ENCODE measurements around the gene WFDC2.

DNA sequence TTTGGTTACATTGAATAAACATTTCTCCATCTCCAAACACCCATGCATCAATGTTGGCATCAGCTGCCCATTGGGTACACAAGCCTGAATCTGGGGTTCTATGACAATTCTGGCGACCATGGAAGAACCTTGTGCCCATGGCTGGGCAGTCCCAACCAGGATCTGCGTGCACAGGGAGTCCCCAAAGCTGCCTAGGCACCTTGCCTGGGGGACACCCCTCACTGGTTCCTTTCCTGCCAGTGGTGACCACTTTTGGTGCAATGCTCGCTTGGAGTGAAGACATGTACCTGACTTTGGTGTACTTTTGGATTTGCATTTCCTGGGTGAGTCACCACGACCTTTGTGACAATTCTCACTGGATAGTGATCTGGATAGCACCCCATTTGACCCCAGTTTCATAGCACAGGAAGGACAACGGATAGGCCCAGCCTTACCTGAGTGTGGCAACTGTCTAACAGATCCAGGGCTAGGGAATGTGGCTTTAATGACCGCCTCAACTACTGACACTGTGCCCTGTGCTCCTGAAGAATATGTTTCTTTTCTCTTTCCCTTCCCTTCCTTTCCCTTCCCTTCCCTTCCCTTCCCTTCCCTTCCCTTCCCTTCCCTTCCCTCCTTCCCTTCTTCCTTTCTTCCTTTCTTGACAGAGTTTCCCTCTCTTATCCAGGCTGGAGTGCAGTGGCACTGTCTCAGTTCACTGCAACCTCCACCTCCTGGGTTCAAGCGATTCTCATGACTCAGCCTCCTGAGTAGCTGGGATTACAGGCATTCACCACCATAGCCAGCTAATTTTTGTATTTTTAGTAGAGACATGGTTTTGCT is 38.7 kb downstream of the WFDC2 start:
- TF ChIP-seq, protein P1, sequence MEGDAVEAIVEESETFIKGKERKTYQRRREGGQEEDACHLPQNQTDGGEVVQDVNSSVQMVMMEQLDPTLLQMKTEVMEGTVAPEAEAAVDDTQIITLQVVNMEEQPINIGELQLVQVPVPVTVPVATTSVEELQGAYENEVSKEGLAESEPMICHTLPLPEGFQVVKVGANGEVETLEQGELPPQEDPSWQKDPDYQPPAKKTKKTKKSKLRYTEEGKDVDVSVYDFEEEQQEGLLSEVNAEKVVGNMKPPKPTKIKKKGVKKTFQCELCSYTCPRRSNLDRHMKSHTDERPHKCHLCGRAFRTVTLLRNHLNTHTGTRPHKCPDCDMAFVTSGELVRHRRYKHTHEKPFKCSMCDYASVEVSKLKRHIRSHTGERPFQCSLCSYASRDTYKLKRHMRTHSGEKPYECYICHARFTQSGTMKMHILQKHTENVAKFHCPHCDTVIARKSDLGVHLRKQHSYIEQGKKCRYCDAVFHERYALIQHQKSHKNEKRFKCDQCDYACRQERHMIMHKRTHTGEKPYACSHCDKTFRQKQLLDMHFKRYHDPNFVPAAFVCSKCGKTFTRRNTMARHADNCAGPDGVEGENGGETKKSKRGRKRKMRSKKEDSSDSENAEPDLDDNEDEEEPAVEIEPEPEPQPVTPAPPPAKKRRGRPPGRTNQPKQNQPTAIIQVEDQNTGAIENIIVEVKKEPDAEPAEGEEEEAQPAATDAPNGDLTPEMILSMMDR (IDR thresholded peaks at IDR 0.05 in 4 of 5, conservative IDR thresholded peaks at IDR 0.05 in 1 of 5) = no peak
- TF ChIP-seq POLR2A (IDR thresholded peaks at IDR 0.05) = no peak

All from gastrocnemius medialis (tissue), 4 donors.